GM11168 (cell line): ENCODE data around the gene ZNF446.

Experiments
- in situ Hi-C: fragments of 300-500 bp; cut with MboI; formaldehyde crosslinking; loops from one replicate; pipeline ENCODE4 v1.12.0; 2022; ENCODE audit warnings: low sequenced_read_pairs; ENCODE audit not compliant: unreplicated experiment

ZNF446 gene

GRCh38 chr19:58519355-58520256 lies 43.5 kb downstream of the ZNF446 start, which contains the start of gene ZBTB45:
ZBTB45 (minus strand) TSS chr19:58519810; CDS start chr19:58517673, 2,137 bp downstream.
- in situ Hi-C loops = no loop called here

- in situ Hi-C loops = no loop called here
Measured at GRCh38 chr19:58520257-58520599, 44.1 kb downstream of the ZNF446 start.

GRCh38 chr19:58521651-58522050 lies 45.5 kb downstream of the ZNF446 start:
- in situ Hi-C loops = no loop called here

- in situ Hi-C loops = no loop called here
Measured at GRCh38 chr19:58522709-58523108, 46.6 kb downstream of the ZNF446 start.

GRCh38 chr19:58529405-58529804 lies 53.3 kb downstream of the ZNF446 start:
- in situ Hi-C loops = no loop called here
